ENCODE measurements around the gene KIF18B. TPM values are rescaled to one million over a fixed set of nuclear protein-coding genes. Genes with fewer than 3 reads are reported as not detected.
A peak's percentile ranks its signal among the peaks of the same experiment; 100 is the strongest.

The KIF18B gene
- total and polyA plus RNA-seq, 2 of the 13 experiments (the other 11 are each of a cell fraction or from before 2014, with no cell fraction given): 15.2 to 15.3 TPM

DNA sequence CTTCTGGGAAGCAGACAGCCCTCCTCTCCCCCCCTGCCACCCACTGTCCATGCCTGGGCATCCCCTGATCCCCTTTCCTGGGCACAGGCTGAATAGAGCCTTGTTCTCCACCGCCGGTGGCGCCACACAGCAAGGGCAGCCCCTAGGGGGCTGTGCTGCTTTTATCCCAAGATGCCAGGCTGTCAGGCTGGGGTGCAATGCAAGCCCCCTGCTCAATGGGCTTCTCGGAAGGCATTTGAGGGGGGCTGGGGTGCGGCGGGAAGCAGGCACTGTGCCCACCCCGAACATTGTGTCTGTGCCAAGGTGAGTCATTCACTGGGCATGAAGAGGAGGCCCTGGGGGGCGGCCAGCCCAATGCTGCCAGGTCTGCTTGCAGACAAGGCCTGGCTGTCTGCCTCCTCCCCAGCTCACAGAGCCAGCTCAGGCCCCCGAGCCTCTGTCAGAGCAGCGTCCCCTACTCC lies 30.8 kb downstream of the KIF18B start (continued):
- no peak for TF ChIP-seq ZNF891 (CRISPR knock-in tag; IDR thresholded peaks at IDR 0.05)
- TF ChIP-seq, protein P1, sequence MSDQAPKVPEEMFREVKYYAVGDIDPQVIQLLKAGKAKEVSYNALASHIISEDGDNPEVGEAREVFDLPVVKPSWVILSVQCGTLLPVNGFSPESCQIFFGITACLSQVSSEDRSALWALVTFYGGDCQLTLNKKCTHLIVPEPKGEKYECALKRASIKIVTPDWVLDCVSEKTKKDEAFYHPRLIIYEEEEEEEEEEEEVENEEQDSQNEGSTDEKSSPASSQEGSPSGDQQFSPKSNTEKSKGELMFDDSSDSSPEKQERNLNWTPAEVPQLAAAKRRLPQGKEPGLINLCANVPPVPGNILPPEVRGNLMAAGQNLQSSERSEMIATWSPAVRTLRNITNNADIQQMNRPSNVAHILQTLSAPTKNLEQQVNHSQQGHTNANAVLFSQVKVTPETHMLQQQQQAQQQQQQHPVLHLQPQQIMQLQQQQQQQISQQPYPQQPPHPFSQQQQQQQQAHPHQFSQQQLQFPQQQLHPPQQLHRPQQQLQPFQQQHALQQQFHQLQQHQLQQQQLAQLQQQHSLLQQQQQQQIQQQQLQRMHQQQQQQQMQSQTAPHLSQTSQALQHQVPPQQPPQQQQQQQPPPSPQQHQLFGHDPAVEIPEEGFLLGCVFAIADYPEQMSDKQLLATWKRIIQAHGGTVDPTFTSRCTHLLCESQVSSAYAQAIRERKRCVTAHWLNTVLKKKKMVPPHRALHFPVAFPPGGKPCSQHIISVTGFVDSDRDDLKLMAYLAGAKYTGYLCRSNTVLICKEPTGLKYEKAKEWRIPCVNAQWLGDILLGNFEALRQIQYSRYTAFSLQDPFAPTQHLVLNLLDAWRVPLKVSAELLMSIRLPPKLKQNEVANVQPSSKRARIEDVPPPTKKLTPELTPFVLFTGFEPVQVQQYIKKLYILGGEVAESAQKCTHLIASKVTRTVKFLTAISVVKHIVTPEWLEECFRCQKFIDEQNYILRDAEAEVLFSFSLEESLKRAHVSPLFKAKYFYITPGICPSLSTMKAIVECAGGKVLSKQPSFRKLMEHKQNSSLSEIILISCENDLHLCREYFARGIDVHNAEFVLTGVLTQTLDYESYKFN (CRISPR knock-in tag; conservative IDR thresholded peaks at IDR 0.05): no peak
- TF ChIP-seq ZNF274 (CRISPR knock-in tag; IDR thresholded peaks at IDR 0.05): 0 out of 2 replicates have a peak, but pooled peaks have one; percentile 24
- no peak for TF ChIP-seq SP5 (CRISPR knock-in tag; IDR thresholded peaks at IDR 0.05; ENCODE audit: borderline replicate concordance, low read depth)
- TF ChIP-seq, protein P2, sequence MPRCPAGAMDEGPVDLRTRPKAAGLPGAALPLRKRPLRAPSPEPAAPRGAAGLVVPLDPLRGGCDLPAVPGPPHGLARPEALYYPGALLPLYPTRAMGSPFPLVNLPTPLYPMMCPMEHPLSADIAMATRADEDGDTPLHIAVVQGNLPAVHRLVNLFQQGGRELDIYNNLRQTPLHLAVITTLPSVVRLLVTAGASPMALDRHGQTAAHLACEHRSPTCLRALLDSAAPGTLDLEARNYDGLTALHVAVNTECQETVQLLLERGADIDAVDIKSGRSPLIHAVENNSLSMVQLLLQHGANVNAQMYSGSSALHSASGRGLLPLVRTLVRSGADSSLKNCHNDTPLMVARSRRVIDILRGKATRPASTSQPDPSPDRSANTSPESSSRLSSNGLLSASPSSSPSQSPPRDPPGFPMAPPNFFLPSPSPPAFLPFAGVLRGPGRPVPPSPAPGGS (CRISPR knock-in tag; IDR thresholded peaks at IDR 0.05): 0 out of 2 replicates have a peak, but pooled peaks have one; percentile 9

DNA sequence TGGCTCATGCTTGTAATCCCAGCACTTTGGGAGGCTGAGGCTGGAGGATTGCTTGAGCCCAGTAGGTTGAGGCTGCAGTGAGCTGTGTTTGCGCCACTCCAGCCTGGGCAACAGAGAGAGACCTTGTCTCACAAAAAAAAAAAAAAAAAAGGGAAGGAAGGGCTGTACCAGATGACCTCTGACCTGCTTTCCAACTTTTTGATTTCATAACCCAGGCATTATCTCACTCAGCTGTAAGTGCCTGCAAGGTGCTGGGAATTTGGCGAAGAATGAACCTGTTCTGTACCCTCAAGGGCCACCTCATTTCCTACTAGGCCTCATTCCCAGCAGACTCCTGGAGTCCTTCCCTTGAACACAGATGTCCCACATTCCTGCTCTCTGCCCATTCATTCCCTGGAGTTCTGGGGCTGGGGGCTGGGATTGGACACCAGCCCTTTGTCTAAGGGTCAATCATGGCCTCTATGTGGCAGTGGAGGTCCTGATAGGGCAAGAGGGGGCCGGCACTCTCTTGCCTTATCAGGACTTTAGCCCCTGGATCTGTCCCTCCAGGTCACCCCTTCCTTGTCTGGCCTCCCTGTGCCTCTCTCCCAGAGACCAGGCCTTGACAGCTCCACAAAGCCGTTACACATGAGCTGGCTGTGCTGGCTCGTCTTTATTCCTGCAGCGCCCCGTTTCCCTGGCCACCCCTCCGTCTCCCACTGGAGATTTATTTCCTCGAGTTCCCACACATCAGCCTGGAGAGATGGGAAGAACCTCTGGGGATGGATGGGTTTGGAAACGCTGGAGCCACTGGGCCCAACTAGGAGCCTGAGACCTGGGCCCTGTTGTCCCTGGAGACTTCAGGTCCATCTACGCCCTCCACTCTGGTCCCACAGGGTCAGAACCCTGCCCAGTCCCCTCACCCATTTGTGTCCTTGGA lies 31.5 kb downstream of the KIF18B start:
- Histone ChIP-seq H4K20me1 (ENCODE audit: insufficient read depth, low read length) (no peaks in the 10 kb centered on the region), H3K4me2 (ENCODE audit: low read depth, low read length) (peak overlapping the region; percentile 80), H3K79me2 (ENCODE audit: insufficient read depth, low read length) (no peaks in the 10 kb centered on the region), H3K9me3 (ENCODE audit: low read length) (no peaks in the 10 kb centered on the region), H3K36me3 (replicated peaks in 1 of 2; ENCODE audit: control insufficient read depth in 1 of 2, insufficient read depth in 2 of 2, low read length in 2 of 2) (no peaks in the 10 kb centered on the region), H2AFZ (ENCODE audit: low read length) (no peak overlapping the region), H3K4me3 (replicated peaks in 1 of 3; ENCODE audit: insufficient read depth in 1 of 3, low read depth in 2 of 3, low read length in 3 of 3) (peak overlapping the region; percentile 1 to 51 (median 17); a peak in 4 of 6 replicates), H3K9ac (ENCODE audit: insufficient read depth, low read depth, low read length) (peak overlapping the region; percentile 53), H3K4me1 (ENCODE audit: insufficient read depth, low read length) (peaks cover 56% of the 10 kb centered on the region), H3K27ac (ENCODE audit: extremely low read length, insufficient read depth, low read length) (peak overlapping the region; percentile 20), H3K27me3 (ENCODE audit: control insufficient read depth in 1 of 2, insufficient read depth in 2 of 2, low read length in 2 of 2) (peaks cover 10 to 40% of the 10 kb centered on the region in 2 experiments; a peak in 4 of 5 replicates)
- in situ Hi-C loops (cut with HindIII; ENCODE audit: extremely low pct_ligation_motif_present, low pct_unique_long_range_greater_than_20kb) (no loop called here), intact Hi-C loops (cut with micrococcal nuclease; ENCODE audit: unreplicated experiment) (no loop called here)
- no TSS peak for BruUV-seq (replicated peaks)
- WGBS (ENCODE audit: low lambda C conversion rate): 7% methylated on average over 11 of the region's 11 CpGs
- POLR2A ChIA-PET: interaction anchor here (1.6 kb wide), 1 partner anchor 9 kb away, joined by 3 read pairs; no protein-coding TSS in a partner anchor
- peak; percentile 86 for FAIRE-seq
- CTCF ChIA-PET (ENCODE audit: low intra/inter-chr PET ratio, low total read pairs): no interaction called here
- peak; percentile 79 for DNase-seq (ENCODE audit: low spot score)
- peak; percentile 61 for ATAC-seq
- TF ChIP-seq ZFX (CRISPR knock-in tag; IDR thresholded peaks at IDR 0.05; ENCODE audit: low read depth): peak; percentile 86
- no peak for TF ChIP-seq ADNP (CRISPR knock-in tag; IDR thresholded peaks at IDR 0.05)
- no peak for TF ChIP-seq ZNF251 (CRISPR knock-in tag; IDR thresholded peaks at IDR 0.05)
- TF ChIP-seq, protein P3, sequence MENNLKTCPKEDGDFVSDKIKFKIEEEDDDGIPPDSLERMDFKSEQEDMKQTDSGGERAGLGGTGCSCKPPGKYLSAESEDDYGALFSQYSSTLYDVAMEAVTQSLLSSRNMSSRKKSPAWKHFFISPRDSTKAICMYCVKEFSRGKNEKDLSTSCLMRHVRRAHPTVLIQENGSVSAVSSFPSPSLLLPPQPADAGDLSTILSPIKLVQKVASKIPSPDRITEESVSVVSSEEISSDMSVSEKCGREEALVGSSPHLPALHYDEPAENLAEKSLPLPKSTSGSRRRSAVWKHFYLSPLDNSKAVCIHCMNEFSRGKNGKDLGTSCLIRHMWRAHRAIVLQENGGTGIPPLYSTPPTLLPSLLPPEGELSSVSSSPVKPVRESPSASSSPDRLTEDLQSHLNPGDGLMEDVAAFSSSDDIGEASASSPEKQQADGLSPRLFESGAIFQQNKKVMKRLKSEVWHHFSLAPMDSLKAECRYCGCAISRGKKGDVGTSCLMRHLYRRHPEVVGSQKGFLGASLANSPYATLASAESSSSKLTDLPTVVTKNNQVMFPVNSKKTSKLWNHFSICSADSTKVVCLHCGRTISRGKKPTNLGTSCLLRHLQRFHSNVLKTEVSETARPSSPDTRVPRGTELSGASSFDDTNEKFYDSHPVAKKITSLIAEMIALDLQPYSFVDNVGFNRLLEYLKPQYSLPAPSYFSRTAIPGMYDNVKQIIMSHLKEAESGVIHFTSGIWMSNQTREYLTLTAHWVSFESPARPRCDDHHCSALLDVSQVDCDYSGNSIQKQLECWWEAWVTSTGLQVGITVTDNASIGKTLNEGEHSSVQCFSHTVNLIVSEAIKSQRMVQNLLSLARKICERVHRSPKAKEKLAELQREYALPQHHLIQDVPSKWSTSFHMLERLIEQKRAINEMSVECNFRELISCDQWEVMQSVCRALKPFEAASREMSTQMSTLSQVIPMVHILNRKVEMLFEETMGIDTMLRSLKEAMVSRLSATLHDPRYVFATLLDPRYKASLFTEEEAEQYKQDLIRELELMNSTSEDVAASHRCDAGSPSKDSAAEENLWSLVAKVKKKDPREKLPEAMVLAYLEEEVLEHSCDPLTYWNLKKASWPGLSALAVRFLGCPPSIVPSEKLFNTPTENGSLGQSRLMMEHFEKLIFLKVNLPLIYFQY (CRISPR knock-in tag; IDR thresholded peaks at IDR 0.05; ENCODE audit: borderline replicate concordance): no peak
- no peak for TF ChIP-seq CAMTA2 (CRISPR knock-in tag; IDR thresholded peaks at IDR 0.05; ENCODE audit: borderline replicate concordance)
- TF ChIP-seq ZMYM2 (CRISPR knock-in tag; IDR thresholded peaks at IDR 0.05): peak; percentile 69
- TF ChIP-seq NR2F6 (IDR thresholded peaks at IDR 0.05): peak; percentile 75
- TF ChIP-seq NR2F6 (CRISPR knock-in tag; IDR thresholded peaks at IDR 0.05): peak; percentile 48; the same call in 1 of the 2 replicates
